GM12875 (cell line): ENCODE data around the gene LPP.

Experiments
- H3K4me3 ChIP-seq: one replicate; pipeline ENCODE4 v1.5.1; 2011; ENCODE audit warnings: low read depth, low read length, control low read depth
- CTCF ChIP-seq: IDR thresholded peaks from 2 replicates; pipeline ENCODE4 v1.5.1; 2011; ENCODE audit warnings: low read depth, mild to moderate bottlenecking, control low read depth, inconsistent platforms, low read length, moderate library complexity, borderline replicate concordance; ENCODE audit not compliant: insufficient read depth

Gene LPP

GRCh38 chr3:188830893-188831292, 676.9 kb downstream of the LPP start:
- no peak overlapping the region for H3K4me3 ChIP-seq
- TF ChIP-seq CTCF: peak; percentile 27; the same call in 1 of the 2 replicates

- no peak overlapping the region for H3K4me3 ChIP-seq
- no peak for TF ChIP-seq CTCF
These were observed 678.2 kb downstream of the LPP start for GRCh38 chr3:188832146-188832545.

GRCh38 chr3:188832961-188833721, 679.2 kb downstream of the LPP start:
- no peak for TF ChIP-seq CTCF
- H3K4me3 ChIP-seq: no peak overlapping the region

- H3K4me3 ChIP-seq: no peak overlapping the region
- no peak for TF ChIP-seq CTCF
These were observed 680.4 kb downstream of the LPP start for GRCh38 chr3:188834349-188834748.

- no peak for TF ChIP-seq CTCF
- no peak overlapping the region for H3K4me3 ChIP-seq
These were observed 685.3 kb downstream of the LPP start for GRCh38 chr3:188839187-188839695.

GRCh38 chr3:188840290-188840689, 686.3 kb downstream of the LPP start:
- H3K4me3 ChIP-seq: no peak overlapping the region
- TF ChIP-seq CTCF: no peak

GRCh38 chr3:188841906-188842305, 687.9 kb downstream of the LPP start:
- no peak overlapping the region for H3K4me3 ChIP-seq
- TF ChIP-seq CTCF: no peak
